ENCODE measurements around the gene TEN1. TPM values are rescaled to one million over a fixed set of nuclear protein-coding genes. Genes with fewer than 3 reads are reported as not detected.
A peak's percentile ranks its signal among the peaks of the same experiment; 100 is the strongest.

The TEN1 gene
- total and polyA plus RNA-seq, 9 of the 15 experiments (the other 6 are each of a cell fraction or from before 2014, with no cell fraction given): 1.3 to 25.7 (median 10.1) TPM

DNA sequence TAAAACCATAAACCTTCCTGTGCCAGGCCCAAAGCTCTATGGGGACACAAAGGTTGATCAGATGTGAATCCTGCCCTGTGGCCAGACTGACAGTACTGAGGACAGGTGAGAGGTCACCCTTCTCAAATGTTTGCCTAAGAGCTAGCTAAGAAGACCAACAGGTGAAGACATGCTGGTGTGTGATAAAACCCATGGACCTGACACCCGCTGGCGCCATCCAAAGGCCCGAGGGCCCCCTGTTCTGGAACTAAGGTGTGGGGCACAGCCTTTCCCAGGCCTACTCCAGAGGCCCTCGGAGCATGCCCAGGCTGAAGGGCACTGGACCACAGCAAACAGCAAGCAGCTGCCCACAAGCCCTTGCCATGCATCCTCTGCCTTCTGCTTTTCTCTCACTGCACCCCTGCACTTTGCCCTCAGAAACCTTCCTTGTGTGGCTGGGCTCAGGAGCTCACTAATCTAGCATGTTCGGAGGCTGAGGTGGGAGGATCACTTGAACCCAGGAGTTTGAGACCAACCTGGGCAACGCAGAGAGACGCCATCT lies 16.4 kb downstream of the TEN1 start:
- no peak overlapping the region for H3K4me3 ChIP-seq
- H3K9me1 ChIP-seq (ENCODE audit: control insufficient read depth, insufficient read depth, low read length): no peaks in the 10 kb centered on the region
- no peak overlapping the region for H3K27ac ChIP-seq (ENCODE audit: extremely low read depth, low read depth, low read length)
- ATAC-seq: no peak
- FAIRE-seq: no peak
- in situ Hi-C loops (cut with MboI): no loop called here
- no peak overlapping the region for H3K4me2 ChIP-seq (ENCODE audit: insufficient read depth, low read length)
- peaks cover 21% of the 10 kb centered on the region; the same call in 2 of the 3 replicates for H3K36me3 ChIP-seq (ENCODE audit: control insufficient read depth, insufficient read depth, low read length)
- peak overlapping the region in 1 of 2 experiments; percentile 19; a peak in 1 of 4 replicates for H3K9ac ChIP-seq (ENCODE audit: insufficient read depth in 1 of 2, low read depth in 2 of 2, low read length in 2 of 2)
- H4K20me1 ChIP-seq (replicated peaks; ENCODE audit: control insufficient read depth, insufficient read depth, low read length): no peaks in the 10 kb centered on the region
- no peak for DNase-seq (ENCODE audit: extremely low read depth in 1 of 4, low spot score in 3 of 4)
- 83% methylated on average over 6 of the region's 7 CpGs for WGBS (ENCODE audit: insufficient coverage, low coverage, missing lambda C conversion rate)
- no peaks in the 10 kb centered on the region for H3K9me3 ChIP-seq (replicated peaks; ENCODE audit: control insufficient read depth, insufficient read depth, low read depth, low read length)
- no peaks in the 10 kb centered on the region for H3K79me2 ChIP-seq (ENCODE audit: control insufficient read depth, insufficient read depth, low read length)
- ChIA-PET POLR2A (interaction anchor here (0.5 to 0.8 kb wide), 5 partner anchors 11 to 90 kb away, joined by 3 to 4 read pairs (median 3); no protein-coding TSS in a partner anchor), CTCF (ENCODE audit: low intra/inter-chr PET ratio) (no interaction called here)
- H2AFZ ChIP-seq (ENCODE audit: low read depth, low read length): no peak overlapping the region
- intact Hi-C loops (cut with micrococcal nuclease): no loop called here
- H3K27me3 ChIP-seq (ENCODE audit: control insufficient read depth in 2 of 2, insufficient read depth in 2 of 2, low read length in 2 of 2): no peaks in the 10 kb centered on the region
- peaks cover 2 to 7% of the 10 kb centered on the region in 2 experiments; a peak in 4 of 5 replicates for H3K4me1 ChIP-seq (replicated peaks in 1 of 2; ENCODE audit: control insufficient read depth in 2 of 2, insufficient read depth in 2 of 2, low read length in 2 of 2)
- no peak for TF ChIP-seq ZNF699 (CRISPR knock-in tag; IDR thresholded peaks at IDR 0.05; ENCODE audit: insufficient replicate concordance)
- no peak for TF ChIP-seq KLF13 (tag; IDR thresholded peaks at IDR 0.05; ENCODE audit: borderline replicate concordance, low read depth)
- no peak for TF ChIP-seq RFX1 (IDR thresholded peaks at IDR 0.05)
- TF ChIP-seq PTBP1 (IDR thresholded peaks at IDR 0.05; ENCODE audit: low read depth, low read length): no peak
- BruUV-seq (replicated peaks): no TSS peak
